Gastrocnemius medialis (tissue), 4 donors: ENCODE measurements around the gene EIF5AL1. TPM values are rescaled to one million over a fixed set of nuclear protein-coding genes. Genes with fewer than 3 reads are reported as not detected.
"Not testable (repeated sequence)": the region's sequence is repeated elsewhere in the genome, so short reads cannot be mapped to it uniquely, and the experiment has no call there.

Source experiments
- ATAC-seq, 2 donors: fragments of 150-250 bp; one replicate each; pipeline ENCODE4 v1.9.1; 2016
- DNase-seq, 2 donors: peaks; one replicate each; pipeline ENCODE4 v3.0.0-alpha.2; 2019
- H3K27ac ChIP-seq, 4 donors: fragments of 200-600 bp; sonication (generic); 1 replicate in 1 of 4; 2 replicates in 3 of 4; pipeline ENCODE4 v1.5.1; 2016 to 2018; ENCODE audit warnings: mild to moderate bottlenecking in 2 of 4, moderate library complexity in 1 of 4
- H3K27me3 ChIP-seq, 3 donors: fragments of 200-600 bp; sonication (generic) in 2 of 3; 1 replicate in 1 of 3; 2 replicates in 2 of 3; pipeline versions ENCODE4 v1.5.1 to v1.6.0; 2016 to 2019; ENCODE audit warnings: mild to moderate bottlenecking in 1 of 3, moderate library complexity in 1 of 3
- H3K36me3 ChIP-seq, 2 donors: fragments of 200-600 bp; sonication (generic) in 1 of 2; one replicate each; pipeline ENCODE4 v1.5.1; 2017 to 2018
- H3K4me1 ChIP-seq, 2 donors: fragments of 200-600 bp; sonication (generic) in 1 of 2; one replicate each; pipeline ENCODE4 v1.5.1; 2016 to 2017; ENCODE audit warnings: mild to moderate bottlenecking in 2 of 2
- H3K4me3 ChIP-seq, 4 donors: fragments of 200-600 bp; sonication (generic) in 3 of 4; 1 replicate in 1 of 4; 2 replicates in 3 of 4; pipeline ENCODE4 v1.5.1; 2016 to 2019; ENCODE audit warnings: mild to moderate bottlenecking in 2 of 4
- H3K9me3 ChIP-seq, 3 donors: fragments of 200-600 bp; sonication (generic) in 2 of 3; 1 replicate in 1 of 3; 2 replicates in 2 of 3; pipeline ENCODE4 v1.5.1; 2016 to 2019
- CTCF ChIP-seq, 5 experiments: fragments of 450-650 bp in 3 of 5; fragments of 200-600 bp in 2 of 5; sonication (generic) in 2 of 5; IDR thresholded peaks in 4 of 5; conservative IDR thresholded peaks in 1 of 5; 1 replicate in 4 of 5; 2 replicates in 1 of 5; pipeline ENCODE4 v1.5.1; 2016 to 2019; ENCODE audit warnings: antibody characterized with exemption in 5 of 5, mild to moderate bottlenecking in 3 of 5, moderate library complexity in 3 of 5
- POLR2A ChIP-seq, 2 donors: fragments of 450-650 bp; IDR thresholded peaks; one replicate each; pipeline ENCODE4 v1.6.1; 2017; ENCODE audit warnings: antibody characterized with exemption in 2 of 2, mild to moderate bottlenecking in 2 of 2, moderate library complexity in 2 of 2
- in situ Hi-C, 4 donors: fragments of 200-750 bp; cut with MboI; loops; one replicate each; pipeline versions ENCODE4 v1.15.0 to v1.8.0; 2017; ENCODE audit warnings: low sequenced_read_pairs in 4 of 4
- intact Hi-C: fragments of 100-400 bp; cut with DNase I; formaldehyde crosslinking; loops from one replicate; pipeline ENCODE4 v1.15.1; 2023; ENCODE audit warnings: low total_unique reads
- total RNA-seq, 4 donors: library from RNA; depleted of rRNA; stranded (reverse); fragments of >200 nt; gene quantifications; one replicate each; pipeline versions ENCODE4 v1.1.0 to v1.2.3, GENCODE V29; 2016

EIF5AL1 gene
- total RNA-seq, 4 donors from 2014 or later: 0.13 to 0.75 (median 0.35) TPM

DNA sequence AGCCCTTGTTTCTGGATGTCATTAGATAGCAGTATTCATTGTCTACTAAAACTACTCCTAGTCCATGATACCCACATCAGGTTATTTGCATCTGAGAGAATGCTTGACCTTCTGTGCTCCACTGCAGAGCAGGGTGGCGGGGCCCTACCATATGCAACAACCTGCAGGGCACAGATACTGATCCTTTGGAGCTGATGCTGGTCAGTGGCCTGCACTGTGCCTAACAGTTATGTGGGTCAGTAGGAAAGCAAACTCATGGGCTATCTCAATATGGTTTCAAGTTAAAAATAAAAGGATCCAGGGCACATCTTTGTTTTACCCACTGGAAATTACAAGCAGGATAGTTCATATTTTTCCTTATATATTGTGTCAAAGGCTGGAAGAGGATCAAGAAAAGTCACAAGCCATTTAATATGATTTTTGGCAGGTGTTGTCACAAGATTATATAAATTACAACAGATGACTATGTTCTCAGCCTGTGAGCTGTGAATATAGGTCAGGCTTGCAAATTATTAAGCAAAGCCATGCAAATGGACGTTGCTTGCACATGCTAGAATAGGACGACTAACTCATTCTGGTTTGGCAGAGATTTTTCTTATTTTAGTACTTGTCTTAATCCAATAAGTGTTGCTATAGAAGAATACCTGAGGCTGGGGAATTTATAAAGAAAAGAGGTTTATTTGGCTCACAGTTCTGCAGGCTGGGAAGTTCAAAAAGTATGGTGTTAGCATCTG is 32.8 kb downstream of the EIF5AL1 start:
- ATAC-seq, H3K36me3 ChIP-seq, H3K27ac ChIP-seq, H3K27me3 ChIP-seq, H3K4me1 ChIP-seq, DNase-seq, H3K9me3 ChIP-seq, intact Hi-C loops, H3K4me3 ChIP-seq: not testable (repeated sequence)
- in situ Hi-C loops: loop anchor here in 2 of 4 donors (25.0 kb wide), 1 partner anchor 692 kb away; no protein-coding TSS in a partner anchor

DNA sequence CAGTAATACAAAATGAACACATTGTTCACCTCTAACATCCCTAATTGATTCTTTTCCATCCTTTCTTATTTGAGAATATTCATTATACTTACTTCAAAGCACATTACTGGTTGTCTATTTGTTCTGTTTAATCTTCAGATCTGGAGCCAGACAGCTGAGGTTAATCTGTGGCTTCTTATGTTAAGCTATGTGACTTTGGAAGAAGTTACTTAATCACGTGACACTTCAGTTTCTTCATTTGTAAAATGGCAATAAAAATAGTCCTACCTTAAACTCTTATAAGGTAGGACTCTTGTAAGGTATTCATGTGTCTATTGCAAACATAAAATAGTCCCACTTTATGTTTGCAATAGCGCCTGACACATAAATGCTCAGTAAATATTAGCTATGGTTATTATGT is 34.8 kb downstream of the EIF5AL1 start:
- H3K4me3 ChIP-seq, ATAC-seq, H3K27me3 ChIP-seq, H3K27ac ChIP-seq, H3K36me3 ChIP-seq, DNase-seq, H3K4me1 ChIP-seq, H3K9me3 ChIP-seq, intact Hi-C loops: not testable (repeated sequence)
- in situ Hi-C loops: loop anchor here in 2 of 4 donors (25.0 kb wide), 1 partner anchor 690 kb away; no protein-coding TSS in a partner anchor

- Histone ChIP-seq H3K4me1 (no peaks in the 10 kb centered on the region), H3K27ac (no peak overlapping the region), H3K27me3 (no peaks in the 10 kb centered on the region), H3K9me3 (no peaks in the 10 kb centered on the region), H3K4me3 (no peak overlapping the region), H3K36me3 (no peaks in the 10 kb centered on the region)
- no peak for TF ChIP-seq CTCF (IDR thresholded peaks at IDR 0.05 in 4 of 5, conservative IDR thresholded peaks at IDR 0.05 in 1 of 5)
- no peak for TF ChIP-seq POLR2A (IDR thresholded peaks at IDR 0.05)
- ATAC-seq: no peak
- intact Hi-C loops (no loop called here), in situ Hi-C loops (loop anchor here in 2 of 4 donors (25.0 kb wide), 1 partner anchor 689 kb away; no protein-coding TSS in a partner anchor)
- DNase-seq: no peak
Measured at GRCh38 chr10:79547973-79548372, 35.6 kb downstream of the EIF5AL1 start.

- no peak overlapping the region for H3K4me3 ChIP-seq
- no peak for ATAC-seq
- no peaks in the 10 kb centered on the region for H3K36me3 ChIP-seq
- in situ Hi-C loops (loop anchor here in 3 of 4 donors (25.0 kb wide), 1 partner anchor 385 kb away; the partner anchor contains the start of gene SFTPD (in 3 of the 3)), intact Hi-C loops (no loop called here)
- H3K27me3 ChIP-seq: no peaks in the 10 kb centered on the region
- H3K9me3 ChIP-seq: no peaks in the 10 kb centered on the region
- TF ChIP-seq POLR2A (IDR thresholded peaks at IDR 0.05): no peak
- no peak for TF ChIP-seq CTCF (IDR thresholded peaks at IDR 0.05 in 4 of 5, conservative IDR thresholded peaks at IDR 0.05 in 1 of 5)
- H3K4me1 ChIP-seq: no peaks in the 10 kb centered on the region
- H3K27ac ChIP-seq: no peak overlapping the region
- DNase-seq: no peak
Measured at GRCh38 chr10:79552143-79552542, 39.8 kb downstream of the EIF5AL1 start.

- in situ Hi-C loops: loop anchor here in 3 of 4 donors (25.0 kb wide), 1 partner anchor 382 kb away; the partner anchor contains the start of gene SFTPD (in 3 of the 3)
- Histone ChIP-seq H3K4me3 (no peak overlapping the region), H3K27me3 (no peaks in the 10 kb centered on the region), H3K9me3 (no peaks in the 10 kb centered on the region), H3K27ac (no peak overlapping the region), H3K4me1 (no peaks in the 10 kb centered on the region), H3K36me3 (no peaks in the 10 kb centered on the region)
- ATAC-seq (no peak), DNase-seq (no peak)
- intact Hi-C loops: no loop called here
- TF ChIP-seq CTCF (IDR thresholded peaks at IDR 0.05 in 4 of 5, conservative IDR thresholded peaks at IDR 0.05 in 1 of 5) (no peak), POLR2A (IDR thresholded peaks at IDR 0.05) (no peak)
Measured at GRCh38 chr10:79555354-79556309, 43.3 kb downstream of the EIF5AL1 start.

DNA sequence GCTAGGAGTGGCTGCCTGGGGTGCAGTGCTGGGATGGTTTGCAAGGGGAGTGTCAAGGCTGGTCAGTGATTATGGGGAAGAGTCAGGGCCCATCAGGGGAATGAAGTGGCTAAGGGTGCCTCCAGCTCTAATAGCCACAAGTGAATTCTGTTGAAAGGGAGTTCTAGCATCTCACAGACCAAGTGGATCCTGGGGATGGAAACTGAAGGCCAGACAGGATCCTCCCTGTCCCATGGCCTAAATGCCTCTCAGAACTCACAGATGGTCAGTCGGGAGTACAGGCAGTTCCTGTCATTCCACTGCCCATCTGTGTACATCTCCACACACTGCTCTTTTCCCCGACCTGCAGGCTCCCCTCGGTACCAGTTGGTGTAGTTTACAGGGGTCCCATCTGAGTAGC is 44.6 kb downstream of the EIF5AL1 start:
- H3K9me3 ChIP-seq, H3K27me3 ChIP-seq, H3K4me1 ChIP-seq, H3K27ac ChIP-seq, H3K4me3 ChIP-seq, ATAC-seq, H3K36me3 ChIP-seq, DNase-seq, intact Hi-C loops: not testable (repeated sequence)
- in situ Hi-C loops: loop anchor here in 3 of 4 donors (25.0 kb wide), 1 partner anchor 380 kb away; the partner anchor contains the start of gene SFTPD (in 3 of the 3)
